Esophagus squamous epithelium (tissue), 5 donors: ENCODE results near the gene ACTRT2. TPM values are rescaled to one million over a fixed set of nuclear protein-coding genes. Genes with fewer than 3 reads are reported as not detected.

Source experiments
- DNase-seq: peaks from one replicate; lab custom pipeline; 2025; lab: John Stamatoyannopoulos, UW
- H3K27ac ChIP-seq, 4 donors: fragments of 200-600 bp; sonication (generic); one replicate each; pipeline ENCODE4 v1.5.1; 2016 to 2019; ENCODE audit warnings: mild to moderate bottlenecking in 1 of 4
- H3K27me3 ChIP-seq, 4 donors: fragments of 200-600 bp; sonication (generic); 1 replicate in 3 of 4; 2 replicates in 1 of 4; pipeline versions ENCODE4 v1.5.1 to v1.6.0; 2017 to 2021; ENCODE audit warnings: antibody characterized with exemption in 1 of 4
- H3K36me3 ChIP-seq, 3 donors: fragments of 200-600 bp; sonication (generic); one replicate each; pipeline ENCODE4 v1.5.1; 2016 to 2019
- H3K4me1 ChIP-seq, 3 donors: fragments of 200-600 bp; sonication (generic); one replicate each; pipeline ENCODE4 v1.5.1; 2017 to 2019
- H3K4me3 ChIP-seq, 4 donors: fragments of 200-600 bp; sonication (generic); 1 replicate in 3 of 4; 2 replicates in 1 of 4; pipeline ENCODE4 v1.5.1; 2016 to 2019; ENCODE audit warnings: mild to moderate bottlenecking in 2 of 4, moderate library complexity in 1 of 4
- H3K9me3 ChIP-seq, 3 donors: fragments of 200-600 bp; sonication (generic); one replicate each; pipeline ENCODE4 v1.5.1; 2016 to 2019
- POLR2A ChIP-seq, 4 donors: fragments of 450-650 bp; IDR thresholded peaks; one replicate each; pipeline ENCODE4 v1.6.1; 2017; ENCODE audit warnings: antibody characterized with exemption in 4 of 4, mild to moderate bottlenecking in 4 of 4, moderate library complexity in 3 of 4
- WGBS, 2 donors: methylation state at CpG; one replicate each; pipeline ENCODE4 v1.1.5; 2018; 5-methylcytosine and 5-hydroxymethylcytosine counted together
- intact Hi-C: fragments of 100-400 bp; cut with DNase I; formaldehyde crosslinking; loops from one replicate; pipeline ENCODE4 v1.15.0; 2022
- total RNA-seq, 4 donors: library from RNA; depleted of rRNA; stranded (reverse); fragments of >200 nt; gene quantifications; one replicate each; pipeline ENCODE4 v1.1.0, GENCODE V29; 2016
- TF ChIP-seq, protein P1 (sequence below), 6 experiments: fragments of 450-650 bp in 4 of 6; fragments of 200-600 bp in 2 of 6; sonication (generic) in 2 of 6; IDR thresholded peaks; one replicate each; pipeline ENCODE4 v1.5.1; 2016 to 2019; ENCODE audit warnings: antibody characterized with exemption in 6 of 6, mild to moderate bottlenecking in 4 of 6, moderate library complexity in 4 of 6
- donor health status: DM: yes; HTN: yes; CAD: no.

ACTRT2 gene
- total RNA-seq, 4 donors from 2014 or later = not detected

DNA sequence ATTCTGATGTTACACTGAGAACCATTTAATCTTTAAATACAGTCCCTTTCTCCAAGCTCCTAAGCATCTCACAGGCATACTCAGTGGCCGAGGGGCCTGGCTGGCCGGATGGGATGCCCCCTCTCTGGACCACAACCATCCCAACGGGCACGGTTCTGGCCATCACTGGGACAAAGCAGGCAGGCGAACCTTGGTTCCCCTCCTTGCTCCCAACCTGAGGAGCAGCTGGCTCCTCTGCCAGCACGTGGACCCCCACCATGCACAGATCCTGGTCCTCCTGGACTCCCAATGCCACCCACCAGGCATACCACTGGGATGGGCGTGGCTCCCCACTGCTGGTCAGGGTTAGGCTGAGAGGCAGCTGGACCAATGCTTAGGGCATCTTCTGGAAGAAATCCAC is 27.9 kb downstream of the ACTRT2 start:
- no peak overlapping the region for H3K4me3 ChIP-seq
- intact Hi-C loops = no loop called here
- peaks cover 0 to 67% (median 0%) of the 10 kb centered on the region in 4 donors for H3K27me3 ChIP-seq
- H3K36me3 ChIP-seq = no peaks in the 10 kb centered on the region
- H3K4me1 ChIP-seq = no peaks in the 10 kb centered on the region
- H3K27ac ChIP-seq = no peak overlapping the region
- H3K9me3 ChIP-seq = peaks cover 0 to 5% (median 0%) of the 10 kb centered on the region in 3 donors
- TF ChIP-seq, protein P1, sequence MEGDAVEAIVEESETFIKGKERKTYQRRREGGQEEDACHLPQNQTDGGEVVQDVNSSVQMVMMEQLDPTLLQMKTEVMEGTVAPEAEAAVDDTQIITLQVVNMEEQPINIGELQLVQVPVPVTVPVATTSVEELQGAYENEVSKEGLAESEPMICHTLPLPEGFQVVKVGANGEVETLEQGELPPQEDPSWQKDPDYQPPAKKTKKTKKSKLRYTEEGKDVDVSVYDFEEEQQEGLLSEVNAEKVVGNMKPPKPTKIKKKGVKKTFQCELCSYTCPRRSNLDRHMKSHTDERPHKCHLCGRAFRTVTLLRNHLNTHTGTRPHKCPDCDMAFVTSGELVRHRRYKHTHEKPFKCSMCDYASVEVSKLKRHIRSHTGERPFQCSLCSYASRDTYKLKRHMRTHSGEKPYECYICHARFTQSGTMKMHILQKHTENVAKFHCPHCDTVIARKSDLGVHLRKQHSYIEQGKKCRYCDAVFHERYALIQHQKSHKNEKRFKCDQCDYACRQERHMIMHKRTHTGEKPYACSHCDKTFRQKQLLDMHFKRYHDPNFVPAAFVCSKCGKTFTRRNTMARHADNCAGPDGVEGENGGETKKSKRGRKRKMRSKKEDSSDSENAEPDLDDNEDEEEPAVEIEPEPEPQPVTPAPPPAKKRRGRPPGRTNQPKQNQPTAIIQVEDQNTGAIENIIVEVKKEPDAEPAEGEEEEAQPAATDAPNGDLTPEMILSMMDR (IDR thresholded peaks at IDR 0.05) = no peak
- TF ChIP-seq POLR2A (IDR thresholded peaks at IDR 0.05) = no peak
- DNase-seq = no peak
- WGBS, 2 donors = 69 to 70% methylated on average over 2 to 5 of the region's 7 CpGs

DNA sequence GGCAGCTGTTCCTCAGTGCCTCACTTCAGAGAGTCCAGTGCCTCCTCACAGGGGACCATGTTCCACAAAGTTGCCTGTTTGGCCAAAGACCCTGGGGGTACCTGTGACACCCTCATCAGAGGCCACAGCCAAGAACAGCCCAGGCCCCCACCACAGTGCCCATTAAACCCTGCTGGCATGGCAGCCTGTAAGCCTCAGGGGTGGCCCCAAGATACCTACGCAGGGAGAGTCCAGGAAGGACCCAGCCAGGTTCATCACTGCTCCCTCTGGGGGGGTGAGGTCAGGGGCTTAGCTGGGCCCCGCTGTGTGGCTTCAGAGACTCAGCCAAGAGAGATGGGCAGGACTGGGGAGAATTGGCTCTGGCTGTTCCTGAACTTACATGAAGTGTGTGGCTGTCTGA is 28.6 kb downstream of the ACTRT2 start:
- Histone ChIP-seq H3K4me3 (no peak overlapping the region), H3K27ac (no peak overlapping the region), H3K27me3 (peaks cover 0 to 67% (median 0%) of the 10 kb centered on the region in 4 donors), H3K9me3 (peaks cover 0 to 5% (median 0%) of the 10 kb centered on the region in 3 donors), H3K36me3 (no peaks in the 10 kb centered on the region), H3K4me1 (no peaks in the 10 kb centered on the region)
- intact Hi-C loops = no loop called here
- WGBS, 2 donors = 40 to 77% methylated on average over 1 to 2 of the region's 2 CpGs
- no peak for DNase-seq
- TF ChIP-seq POLR2A (IDR thresholded peaks at IDR 0.05) = no peak
- TF ChIP-seq, protein P1 (IDR thresholded peaks at IDR 0.05) = no peak

DNA sequence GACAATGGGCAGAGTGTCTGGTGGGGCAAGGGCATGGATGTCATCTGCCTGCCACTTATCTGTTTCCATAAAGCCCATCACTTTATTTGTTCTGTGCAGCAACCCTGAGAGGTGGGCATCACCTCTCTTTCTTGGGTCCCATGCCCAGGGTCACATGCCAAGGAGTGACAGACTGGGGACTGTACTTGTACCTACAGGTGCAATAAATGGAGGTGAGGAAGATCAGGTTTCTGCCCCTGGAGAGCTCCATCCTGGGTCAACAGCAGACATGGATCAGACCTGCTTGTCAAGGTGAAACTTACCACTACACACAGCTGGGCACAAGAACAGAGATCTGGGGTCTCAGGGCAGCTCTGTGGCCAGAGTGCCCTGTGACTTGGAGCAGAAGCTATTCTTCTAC is 29.3 kb downstream of the ACTRT2 start:
- Histone ChIP-seq H3K4me1 (no peaks in the 10 kb centered on the region), H3K27me3 (peaks cover 0 to 65% (median 0%) of the 10 kb centered on the region in 4 donors), H3K4me3 (no peak overlapping the region), H3K36me3 (no peaks in the 10 kb centered on the region), H3K27ac (no peak overlapping the region), H3K9me3 (peaks cover 0 to under 1% (median 0%) of the 10 kb centered on the region in 3 donors)
- no peak for DNase-seq
- no peak for TF ChIP-seq POLR2A (IDR thresholded peaks at IDR 0.05)
- TF ChIP-seq, protein P1 (IDR thresholded peaks at IDR 0.05) = no peak
- intact Hi-C loops = no loop called here

DNA sequence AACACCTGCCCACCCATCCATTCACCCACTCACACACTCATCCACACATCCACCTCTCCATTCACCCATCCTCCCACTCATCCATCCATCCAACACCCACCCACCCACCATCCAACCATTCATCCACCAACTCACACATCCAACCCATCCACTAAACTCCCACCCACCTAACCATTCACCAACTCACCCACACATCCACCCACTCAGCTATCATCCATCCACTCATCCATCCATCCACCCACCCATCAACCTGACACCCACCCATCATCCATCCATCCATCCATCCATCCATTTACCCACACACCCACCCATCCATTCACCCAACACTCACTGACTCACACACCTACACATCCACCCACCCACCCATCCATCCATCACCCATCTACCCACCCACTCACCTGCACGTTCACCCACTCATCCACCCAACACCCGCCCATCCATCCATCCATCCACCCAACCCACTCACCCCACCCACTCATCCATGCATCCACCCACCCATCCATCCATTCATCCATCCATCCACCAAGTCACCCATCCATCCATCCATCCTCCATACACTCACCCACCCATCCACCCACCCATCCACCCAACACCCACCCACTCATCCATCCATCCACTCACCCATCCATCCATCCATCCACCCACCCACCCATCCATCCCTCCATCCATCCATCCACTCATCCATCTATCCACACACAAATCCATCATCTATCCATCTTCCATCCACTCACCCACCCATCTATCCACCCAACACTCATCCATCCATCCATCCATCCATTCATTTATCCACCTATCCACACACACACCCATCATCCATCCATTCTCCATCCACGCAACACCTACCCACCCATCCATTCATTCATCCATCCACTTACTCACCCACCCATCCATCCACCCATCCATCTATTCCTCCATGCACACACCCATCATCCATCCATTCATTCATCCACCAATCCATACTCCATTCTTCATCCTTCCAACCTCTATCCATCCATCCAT is 30.3 kb downstream of the ACTRT2 start:
- Histone ChIP-seq H3K9me3 (no peaks in the 10 kb centered on the region), H3K27me3 (peaks cover 0 to 66% (median 0%) of the 10 kb centered on the region in 4 donors), H3K4me3 (no peak overlapping the region), H3K4me1 (no peaks in the 10 kb centered on the region), H3K27ac (no peak overlapping the region), H3K36me3 (no peaks in the 10 kb centered on the region)
- TF ChIP-seq, protein P1 (IDR thresholded peaks at IDR 0.05) = no peak
- TF ChIP-seq POLR2A (IDR thresholded peaks at IDR 0.05) = no peak
- WGBS, 2 donors = 78 to 86% methylated on average over 3 of the region's 3 CpGs
- intact Hi-C loops = no loop called here
- no peak for DNase-seq

DNA sequence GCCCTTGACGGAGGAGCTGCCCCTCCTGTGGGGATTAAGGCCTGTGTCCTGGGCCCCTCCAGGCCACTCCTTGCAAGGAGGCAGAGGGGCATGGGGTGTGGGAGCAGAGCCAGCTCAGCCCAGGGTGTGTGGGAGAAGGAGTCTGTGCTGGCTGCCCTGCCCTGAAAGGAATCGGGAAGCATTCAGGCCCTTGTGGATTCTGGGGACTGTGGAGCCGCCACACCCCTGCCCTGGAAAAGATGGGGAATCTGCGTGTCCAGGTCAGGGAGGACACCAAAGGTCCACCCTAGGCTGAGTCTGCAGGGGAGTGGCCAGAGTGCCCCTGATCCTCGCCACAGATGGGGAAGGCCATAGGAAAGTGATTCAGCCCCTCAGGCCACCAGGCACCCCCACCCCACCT is 31.2 kb downstream of the ACTRT2 start:
- H3K4me1 ChIP-seq = no peaks in the 10 kb centered on the region
- peaks cover 0 to 70% (median 0%) of the 10 kb centered on the region in 4 donors for H3K27me3 ChIP-seq
- DNase-seq = no peak
- H3K4me3 ChIP-seq = no peak overlapping the region
- WGBS, 2 donors = 88% methylated on average over 1 of the region's 5 CpGs; no CpG with 5 or more reads in 1 of the 2 donors
- H3K36me3 ChIP-seq = no peaks in the 10 kb centered on the region
- no peak overlapping the region for H3K27ac ChIP-seq
- intact Hi-C loops = no loop called here
- TF ChIP-seq POLR2A (IDR thresholded peaks at IDR 0.05) = no peak
- TF ChIP-seq, protein P1 (IDR thresholded peaks at IDR 0.05) = no peak
- H3K9me3 ChIP-seq = no peaks in the 10 kb centered on the region
